Measurements from ENCODE around the gene BTRC. TPM values are rescaled to one million over a fixed set of nuclear protein-coding genes. Genes with fewer than 3 reads are reported as not detected.

BTRC gene
- total RNA-seq, 2 donors from 2014 or later: 14.8 to 15.1 TPM

Other genes with a start within 250 kb of the BTRC start
- gene TLX1, start 222.9 kb upstream of the BTRC start, total RNA-seq: not detected
- gene LBX1, start 124.7 kb upstream of the BTRC start, total RNA-seq: not detected
- 10 to 100 TPM; 26.3 to 46.8 TPM for gene POLL, start 234.1 kb downstream of the BTRC start, total RNA-seq
- gene DPCD, start 234.2 kb downstream of the BTRC start, total RNA-seq: 10 to 100 TPM; 10.6 to 19.2 TPM

Measured in activated T-helper 17 cell treated with anti-CD3 and anti-CD28 coated beads, Interleukin-2, amount 50 U/mL, for 72 hours (primary cell).